B cell (primary cell): ENCODE results near the gene PDHX. TPM values are rescaled to one million over a fixed set of nuclear protein-coding genes. Genes with fewer than 3 reads are reported as not detected.
"Not testable (repeated sequence)": the region's sequence is repeated elsewhere in the genome, so short reads cannot be mapped to it uniquely, and the experiment has no call there.

Experiments used
- ATAC-seq: fragments of 200-7000 bp; cut with Tn5 transposase; one replicate; pipeline ENCODE4 v1.10.0; 2021; ENCODE audit warnings: low read depth, mild to moderate bottlenecking, moderate number of reproducible peaks, moderate library complexity
- CTCF ChIA-PET: fragments of 350-600 bp; sonication (Branson Sonifier 250); formaldehyde crosslinking; loops from one replicate; lab custom pipeline; 2021; ENCODE audit warnings: antibody characterized with exemption, inconsistent platforms; lab: Charles Lee
- POLR2A ChIA-PET: fragments of 350-600 bp; sonication (Branson Sonifier 250); formaldehyde crosslinking; loops from one replicate; lab custom pipeline; 2021; ENCODE audit warnings: antibody characterized with exemption; lab: Charles Lee
- DNase-seq: peaks from one replicate; pipeline ENCODE4 v3.0.0; 2013
- H2AFZ ChIP-seq: 2 replicates; pipeline ENCODE4 v1.6.1; 2012; ENCODE audit warnings: mild to moderate bottlenecking, low read depth, low read length; ENCODE audit not compliant: insufficient read depth, poor library complexity, severe bottlenecking
- H3K27ac ChIP-seq, 2 donors: 1 replicate in 1 of 2; 2 replicates in 1 of 2; pipeline ENCODE4 v1.5.1; 2012 to 2013; ENCODE audit warnings: low read length in 2 of 2, mild to moderate bottlenecking in 2 of 2, moderate library complexity in 1 of 2
- H3K27me3 ChIP-seq, 4 experiments: fragments of 200-600 bp in 1 of 4; sonication (generic) in 1 of 4; replicated peaks in 1 of 4; 1 replicate in 2 of 4; 2 replicates in 2 of 4; pipeline versions ENCODE4 v1.6.1 to v1.7.0; 2013 to 2016; ENCODE audit warnings: low read length in 3 of 4, mild to moderate bottlenecking in 2 of 4, mixed read lengths in 1 of 4, moderate library complexity in 1 of 4; ENCODE audit not compliant: insufficient read depth in 4 of 4, control insufficient read depth in 3 of 4; ENCODE audit errors: control extremely low read depth in 1 of 4
- H3K36me3 ChIP-seq, 2 experiments: replicated peaks in 1 of 2; 1 replicate in 1 of 2; 2 replicates in 1 of 2; pipeline versions ENCODE4 v1.6.1 to v1.7.1; 2013; ENCODE audit warnings: low read length in 1 of 2; ENCODE audit not compliant: insufficient read depth in 2 of 2, control insufficient read depth in 1 of 2; ENCODE audit errors: control extremely low read depth in 1 of 2, extremely low read depth in 1 of 2
- H3K4me1 ChIP-seq, 2 donors: fragments of 200-600 bp in 1 of 2; sonication (generic) in 1 of 2; 1 replicate in 1 of 2; 2 replicates in 1 of 2; pipeline versions ENCODE4 v1.5.1 to v1.6.1; 2013 to 2017; ENCODE audit warnings: low read length in 2 of 2; ENCODE audit not compliant: control insufficient read depth in 2 of 2, insufficient read depth in 2 of 2
- H3K4me2 ChIP-seq: replicated peaks from 2 replicates; pipeline ENCODE3; 2012; ENCODE audit warnings: mild to moderate bottlenecking, low read depth, low read length; ENCODE audit not compliant: poor library complexity, severe bottlenecking
- H3K4me3 ChIP-seq, 5 experiments: fragments of 200-600 bp in 1 of 5; sonication (generic) in 1 of 5; 1 replicate in 3 of 5; 2 replicates in 2 of 5; pipeline versions ENCODE4 v1.5.1 to v1.7.0; 2011 to 2016; ENCODE audit warnings: low read length in 4 of 5, mild to moderate bottlenecking in 4 of 5, low read depth in 2 of 5, control low read depth in 1 of 5, moderate library complexity in 1 of 5; ENCODE audit not compliant: insufficient read depth in 1 of 5; ENCODE audit errors: control extremely low read depth in 1 of 5, extremely low read depth in 1 of 5
- H3K79me2 ChIP-seq: fragments of 200-600 bp; sonication (generic); one replicate; pipeline ENCODE4 v1.6.0; 2016; ENCODE audit warnings: low read length; ENCODE audit not compliant: control insufficient read depth, insufficient read depth
- H3K9ac ChIP-seq: fragments of 200-600 bp; sonication (generic); 2 replicates; pipeline ENCODE4 v1.6.1; 2017; ENCODE audit warnings: mild to moderate bottlenecking, low read length, moderate library complexity
- H3K9me3 ChIP-seq, 3 donors: one replicate each; pipeline versions ENCODE4 v1.6.1 to v1.7.1; 2013; ENCODE audit warnings: low read length in 2 of 3; ENCODE audit not compliant: control insufficient read depth in 2 of 3, insufficient read depth in 1 of 3; ENCODE audit errors: control extremely low read depth in 1 of 3
- H4K20me1 ChIP-seq: 2 replicates; pipeline ENCODE4 v1.6.0; 2012; ENCODE audit warnings: mild to moderate bottlenecking, low read length; ENCODE audit not compliant: insufficient read depth, control insufficient read depth, poor library complexity, severe bottlenecking
- H3K27ac Mint-ChIP-seq: one replicate; pipeline ENCODE4 v1.8.0; 2021; ENCODE audit warnings: mixed read lengths
- H3K27me3 Mint-ChIP-seq: one replicate; pipeline ENCODE4 v1.8.0; 2021; ENCODE audit warnings: mixed read lengths
- H3K4me1 Mint-ChIP-seq: one replicate; pipeline ENCODE4 v1.8.0; 2021; ENCODE audit warnings: mixed read lengths
- H3K4me3 Mint-ChIP-seq: one replicate; pipeline ENCODE4 v1.8.0; 2021; ENCODE audit warnings: mixed read lengths
- H3K9me3 Mint-ChIP-seq: one replicate; pipeline ENCODE4 v1.8.0; 2022; ENCODE audit warnings: mixed read lengths; ENCODE audit not compliant: insufficient read depth
- CTCF ChIP-seq: fragments of 200-600 bp; IDR thresholded peaks from one replicate; pipeline ENCODE4 v1.8.0; 2022; ENCODE audit warnings: antibody characterized with exemption, mild to moderate bottlenecking
- EZH2 ChIP-seq: IDR thresholded peaks from 2 replicates; pipeline ENCODE4 v1.6.1; 2012; ENCODE audit warnings: borderline replicate concordance, low read depth, mild to moderate bottlenecking, moderate library complexity, low read length; ENCODE audit not compliant: insufficient read depth, poor library complexity, severe bottlenecking
- WGBS: methylation state at CpG from one replicate; pipeline ENCODE4 v1.1.5; 2013; ENCODE audit warnings: missing lambda C conversion rate; ENCODE audit not compliant: insufficient coverage; 5-methylcytosine and 5-hydroxymethylcytosine counted together
- intact Hi-C: fragments of 100-400 bp; cut with micrococcal nuclease; formaldehyde crosslinking; loops from one replicate; pipeline ENCODE4 v1.10.0; 2022
- polyA plus RNA-seq: library from polyadenylated mRNA; depleted of rRNA; stranded (reverse); fragments of >200 nt; gene quantifications from 2 replicates; pipeline ENCODE4 v1.2.3, GENCODE V29; 2012
- total RNA-seq, 2 donors: library from RNA; stranded (reverse); fragments of 120-200 nt in 1 of 2; gene quantifications; 1 replicate in 1 of 2; 2 replicates in 1 of 2; pipeline versions ENCODE4 v1.2.3 to v1.2.4, GENCODE V29; 2013 to 2022

Gene PDHX
- total and polyA plus RNA-seq, 2 donors (not counting 1 experiment from before 2014, with no cell fraction given), result 6.2 to 35.4 TPM

- intact Hi-C loops, result no loop called here
- Mint-ChIP-seq H3K27ac (no peak overlapping the region), H3K4me1 (no peaks in the 10 kb centered on the region), H3K27me3 (no peaks in the 10 kb centered on the region), H3K4me3 (no peak overlapping the region), H3K9me3 (peaks cover 12% of the 10 kb centered on the region)
- no peak overlapping the region for H3K4me2 ChIP-seq
- H3K9me3 ChIP-seq, result peaks cover 3 to 19% (median 11%) of the 10 kb centered on the region in 3 donors
- no peak for DNase-seq
- no peaks in the 10 kb centered on the region for H3K27me3 ChIP-seq
- peaks cover 6% of the 10 kb centered on the region for H3K79me2 ChIP-seq
- WGBS, result no CpG with 5 or more reads among the region's 1 CpG
- H3K9ac ChIP-seq, result no peak overlapping the region
- H3K36me3 ChIP-seq, result peaks cover 2% of the 10 kb centered on the region in 2 experiments
- TF ChIP-seq CTCF (no peak), EZH2 (no peak)
- no peak overlapping the region for H3K27ac ChIP-seq
- no peak overlapping the region for H2AFZ ChIP-seq
- ATAC-seq, result no peak
- no peaks in the 10 kb centered on the region for H4K20me1 ChIP-seq
- ChIA-PET POLR2A (no interaction called here), CTCF (interaction anchor here (1.4 to 3.3 kb wide), 4 partner anchors 307 to 381 kb away, joined by 3 to 41 read pairs (median 18); partner anchors contain the start of gene ELF5)
- no peak overlapping the region for H3K4me3 ChIP-seq
- no peaks in the 10 kb centered on the region for H3K4me1 ChIP-seq
Measured at GRCh38 chr11:34893416-34893815, 23.0 kb upstream of the PDHX start.

GRCh38 chr11:34896191-34896590, 20.2 kb upstream of the PDHX start:
- H3K4me3 Mint-ChIP-seq, intact Hi-C loops, H3K27me3 ChIP-seq, H3K9ac ChIP-seq, H3K27me3 Mint-ChIP-seq, H3K4me2 ChIP-seq, H3K4me3 ChIP-seq, H4K20me1 ChIP-seq, H2AFZ ChIP-seq, H3K36me3 ChIP-seq, H3K27ac ChIP-seq, H3K4me1 Mint-ChIP-seq, H3K27ac Mint-ChIP-seq, POLR2A ChIA-PET, DNase-seq, ATAC-seq, H3K4me1 ChIP-seq: not testable (repeated sequence)
- peaks cover 19% of the 10 kb centered on the region for H3K79me2 ChIP-seq
- no CpG with 5 or more reads among the region's 3 CpGs for WGBS
- H3K9me3 ChIP-seq, result peaks cover 13 to 43% (median 32%) of the 10 kb centered on the region in 3 donors
- CTCF ChIA-PET, result interaction anchor here (1.3 to 2.3 kb wide), 3 partner anchors 10 to 383 kb away, joined by 3 to 6 read pairs (median 5); partner anchors contain the start of gene ELF5
- peaks cover 23% of the 10 kb centered on the region for H3K9me3 Mint-ChIP-seq
